OCI-LY3 (cell line): Measurements from ENCODE around the gene ZNF85.
"Not testable (repeated sequence)": the region's sequence is repeated elsewhere in the genome, so short reads cannot be mapped to it uniquely, and the experiment has no call there.

Experiments
- H2AFZ ChIP-seq: fragments of 200-600, 300-600 bp; shearing (Covaris generic); 2 replicates; pipeline ENCODE4 v1.6.0; 2014; ENCODE audit warnings: antibody characterized with exemption, low read depth, low read length
- H3K27ac ChIP-seq: fragments of 200-600, 300-600 bp; sonication (generic); 2 replicates; pipeline ENCODE4 v1.5.1; 2014; ENCODE audit warnings: mild to moderate bottlenecking, low read length, moderate library complexity, mixed read lengths
- H3K27me3 ChIP-seq: fragments of 200-600, 300-600 bp; sonication (generic); 2 replicates; pipeline ENCODE4 v1.6.1; 2014; ENCODE audit warnings: low read depth, low read length, mixed read lengths
- H3K36me3 ChIP-seq: fragments of 200-600, 300-600 bp; sonication (generic); replicated peaks from 2 replicates; pipeline ENCODE3; 2014; ENCODE audit warnings: low read depth, low read length, mixed read lengths
- H3K4me1 ChIP-seq: fragments of 300-600, 200-600 bp; sonication (generic); 2 replicates; pipeline ENCODE4 v1.6.1; 2014; ENCODE audit warnings: low read length, mixed read lengths
- H3K4me2 ChIP-seq: fragments of 200-600, 300-600 bp; sonication (generic); 2 replicates; pipeline ENCODE4 v1.6.1; 2014; ENCODE audit warnings: low read length, mixed read lengths
- H3K4me3 ChIP-seq: fragments of 300-600, 200-600 bp; sonication (generic); 2 replicates; pipeline ENCODE4 v1.5.1; 2014; ENCODE audit warnings: antibody characterized with exemption, mild to moderate bottlenecking, low read length, moderate library complexity
- H3K79me2 ChIP-seq: fragments of 300-600, 200-600 bp; shearing (Covaris generic); 2 replicates; pipeline ENCODE4 v1.6.1; 2014; ENCODE audit warnings: mild to moderate bottlenecking, low read length, mixed read lengths
- H3K9ac ChIP-seq: fragments of 300-600, 200-600 bp; shearing (Covaris generic); 2 replicates; pipeline ENCODE4 v1.6.0; 2014; ENCODE audit warnings: mild to moderate bottlenecking, low read length, moderate library complexity
- H3K9me3 ChIP-seq: fragments of 200-600, 300-600 bp; shearing (Covaris generic); 2 replicates; pipeline ENCODE4 v1.6.1; 2014; ENCODE audit warnings: low read length, mixed read lengths; ENCODE audit not compliant: insufficient read depth
- H4K20me1 ChIP-seq: fragments of 200-600, 300-600 bp; sonication (generic); 2 replicates; pipeline ENCODE4 v1.6.1; 2016; ENCODE audit warnings: low read length, mixed read lengths; ENCODE audit not compliant: insufficient read depth
- CTCF ChIP-seq: fragments of 200-600, 300-600 bp; sonication (generic); IDR thresholded peaks from 2 replicates; pipeline ENCODE4 v1.5.1; 2014; ENCODE audit warnings: antibody characterized with exemption, low read length, low read depth
- EZH2phosphoT487 ChIP-seq: fragments of 200-600 bp; shearing (Covaris generic); IDR thresholded peaks from 2 replicates; pipeline ENCODE4 v1.6.1; 2018; ENCODE audit warnings: antibody characterized with exemption, mixed run types, low read depth

Gene ZNF85

GRCh38 chr19:20926796-20927195, 3.7 kb downstream of the ZNF85 start:
- H3K79me2 ChIP-seq = peaks cover 61% of the 10 kb centered on the region
- TF ChIP-seq EZH2phosphoT487 = no peak
- TF ChIP-seq CTCF = no peak
- H3K4me2 ChIP-seq = no peak overlapping the region
- H3K27ac ChIP-seq = no peak overlapping the region
- H3K36me3 ChIP-seq = peaks cover 52% of the 10 kb centered on the region
- H3K4me1 ChIP-seq = peaks cover 3% of the 10 kb centered on the region; the same call in 1 of the 2 replicates
- no peak overlapping the region for H2AFZ ChIP-seq
- no peak overlapping the region for H3K4me3 ChIP-seq
- H3K27me3 ChIP-seq = no peaks in the 10 kb centered on the region
- H3K9me3 ChIP-seq = peaks cover 9% of the 10 kb centered on the region; the same call in 1 of the 2 replicates
- H3K9ac ChIP-seq = no peak overlapping the region
- no peaks in the 10 kb centered on the region for H4K20me1 ChIP-seq

GRCh38 chr19:20928371-20928770, 5.3 kb downstream of the ZNF85 start:
- peaks cover 65% of the 10 kb centered on the region for H3K36me3 ChIP-seq
- H3K27ac ChIP-seq = no peak overlapping the region
- H2AFZ ChIP-seq = no peak overlapping the region
- H3K79me2 ChIP-seq = peaks cover 69% of the 10 kb centered on the region
- peaks cover 12% of the 10 kb centered on the region; the same call in 1 of the 2 replicates for H3K9me3 ChIP-seq
- H3K4me2 ChIP-seq = no peak overlapping the region
- no peaks in the 10 kb centered on the region for H3K4me1 ChIP-seq
- TF ChIP-seq EZH2phosphoT487 = no peak
- no peak overlapping the region for H3K4me3 ChIP-seq
- H3K27me3 ChIP-seq = no peaks in the 10 kb centered on the region
- H4K20me1 ChIP-seq = no peaks in the 10 kb centered on the region
- H3K9ac ChIP-seq = no peak overlapping the region

GRCh38 chr19:20936322-20936947, 13.4 kb downstream of the ZNF85 start:
- not testable (repeated sequence) for H3K4me3 ChIP-seq, H3K27ac ChIP-seq, H2AFZ ChIP-seq, H3K4me1 ChIP-seq, H3K27me3 ChIP-seq, H3K9ac ChIP-seq, H3K4me2 ChIP-seq, H3K9me3 ChIP-seq, H4K20me1 ChIP-seq
- Histone ChIP-seq H3K36me3 (peaks cover 85% of the 10 kb centered on the region), H3K79me2 (peaks cover 15% of the 10 kb centered on the region)

- not testable (repeated sequence) for H3K27ac ChIP-seq, H3K9ac ChIP-seq, H3K4me3 ChIP-seq, H3K79me2 ChIP-seq, H4K20me1 ChIP-seq, H2AFZ ChIP-seq, H3K27me3 ChIP-seq, H3K4me1 ChIP-seq, H3K4me2 ChIP-seq
- Histone ChIP-seq H3K9me3 (peaks cover 23% of the 10 kb centered on the region; the same call in 1 of the 2 replicates), H3K36me3 (peaks cover 35% of the 10 kb centered on the region)
Measured at GRCh38 chr19:20952561-20953095, 29.6 kb downstream of the ZNF85 start.

GRCh38 chr19:20964798-20965197, 41.7 kb downstream of the ZNF85 start:
- no peak overlapping the region for H3K27ac ChIP-seq
- no peaks in the 10 kb centered on the region for H4K20me1 ChIP-seq
- no peaks in the 10 kb centered on the region for H3K27me3 ChIP-seq
- H3K4me3 ChIP-seq = no peak overlapping the region
- H3K4me2 ChIP-seq = no peak overlapping the region
- TF ChIP-seq EZH2phosphoT487 = no peak
- no peak for TF ChIP-seq CTCF
- H3K36me3 ChIP-seq = no peaks in the 10 kb centered on the region
- no peak overlapping the region for H3K9ac ChIP-seq
- no peaks in the 10 kb centered on the region for H3K79me2 ChIP-seq
- no peaks in the 10 kb centered on the region for H3K4me1 ChIP-seq
- no peak overlapping the region for H2AFZ ChIP-seq
- no peaks in the 10 kb centered on the region for H3K9me3 ChIP-seq
